Esophagus muscularis mucosa (tissue), 4 donors: ENCODE results near the gene CDC42SE2.

Experiments used
- EP300 ChIP-seq: sonication (generic); formaldehyde crosslinking; IDR thresholded peaks from one replicate; pipeline ENCODE4 v1.6.1; 2017; ENCODE audit warnings: antibody characterized with exemption
- POLR2A ChIP-seq: fragments of 450-650 bp; IDR thresholded peaks from one replicate; pipeline ENCODE4 v1.6.1; 2017; ENCODE audit warnings: antibody characterized with exemption, moderate library complexity, mild to moderate bottlenecking, low read depth
- POLR2AphosphoS5 ChIP-seq, 2 donors: sonication (generic); formaldehyde crosslinking; IDR thresholded peaks; one replicate each; pipeline ENCODE4 v1.6.1; 2017; ENCODE audit warnings: antibody characterized with exemption in 2 of 2
- TF ChIP-seq, protein P1 (sequence below), 3 experiments: fragments of 200-600 bp in 2 of 3; fragments of 450-650 bp in 1 of 3; sonication (generic) in 2 of 3; IDR thresholded peaks; one replicate each; pipeline ENCODE4 v1.5.1; 2017 to 2019; ENCODE audit warnings: antibody characterized with exemption in 3 of 3, mild to moderate bottlenecking in 2 of 3, moderate library complexity in 1 of 3

- no peak for TF ChIP-seq POLR2A
- TF ChIP-seq EP300 = no peak
- peak; percentile 29 to 31 for TF ChIP-seq POLR2AphosphoS5 (IDR thresholded peaks at IDR 0.05)
- TF ChIP-seq, protein P1, sequence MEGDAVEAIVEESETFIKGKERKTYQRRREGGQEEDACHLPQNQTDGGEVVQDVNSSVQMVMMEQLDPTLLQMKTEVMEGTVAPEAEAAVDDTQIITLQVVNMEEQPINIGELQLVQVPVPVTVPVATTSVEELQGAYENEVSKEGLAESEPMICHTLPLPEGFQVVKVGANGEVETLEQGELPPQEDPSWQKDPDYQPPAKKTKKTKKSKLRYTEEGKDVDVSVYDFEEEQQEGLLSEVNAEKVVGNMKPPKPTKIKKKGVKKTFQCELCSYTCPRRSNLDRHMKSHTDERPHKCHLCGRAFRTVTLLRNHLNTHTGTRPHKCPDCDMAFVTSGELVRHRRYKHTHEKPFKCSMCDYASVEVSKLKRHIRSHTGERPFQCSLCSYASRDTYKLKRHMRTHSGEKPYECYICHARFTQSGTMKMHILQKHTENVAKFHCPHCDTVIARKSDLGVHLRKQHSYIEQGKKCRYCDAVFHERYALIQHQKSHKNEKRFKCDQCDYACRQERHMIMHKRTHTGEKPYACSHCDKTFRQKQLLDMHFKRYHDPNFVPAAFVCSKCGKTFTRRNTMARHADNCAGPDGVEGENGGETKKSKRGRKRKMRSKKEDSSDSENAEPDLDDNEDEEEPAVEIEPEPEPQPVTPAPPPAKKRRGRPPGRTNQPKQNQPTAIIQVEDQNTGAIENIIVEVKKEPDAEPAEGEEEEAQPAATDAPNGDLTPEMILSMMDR (IDR thresholded peaks at IDR 0.05) = no peak
These were observed 11.1 kb upstream of the CDC42SE2 start for GRCh38 chr5:131252824-131253171.
